HepG2 (cell line): ENCODE measurements around the gene NR2C1. TPM values are rescaled to one million over a fixed set of nuclear protein-coding genes. Genes with fewer than 3 reads are reported as not detected.

Experiments
- GMEB1 ChIP-seq: sonication (generic); formaldehyde crosslinking; IDR thresholded peaks from 2 replicates; pipeline ENCODE4 v1.5.1; 2020; ENCODE audit warnings: missing genetic modification reagents, mild to moderate bottlenecking, borderline replicate concordance
- HCFC1 ChIP-seq: fragments of 150-350 bp; IDR thresholded peaks from 2 replicates; pipeline ENCODE4 v1.6.1; 2014; ENCODE audit warnings: low read depth, low read length
- KDM5B ChIP-seq: sonication (generic); formaldehyde crosslinking; IDR thresholded peaks from 2 replicates; pipeline ENCODE4 v1.4.0; 2020; ENCODE audit warnings: missing genetic modification reagents, mild to moderate bottlenecking, borderline replicate concordance
- MXI1 ChIP-seq: IDR thresholded peaks from 3 replicates; pipeline ENCODE4 v1.6.1; 2012; ENCODE audit warnings: low read depth, low read length, inconsistent platforms, borderline replicate concordance
- NFE2L1 ChIP-seq: sonication (generic); formaldehyde crosslinking; IDR thresholded peaks from 2 replicates; pipeline ENCODE4 v1.4.0; 2020; ENCODE audit warnings: missing genetic modification reagents, mild to moderate bottlenecking, borderline replicate concordance
- SIN3B ChIP-seq: fragments of 150-350 bp; IDR thresholded peaks from 2 replicates; pipeline ENCODE4 v1.6.1; 2014; ENCODE audit warnings: low read length
- SNAI1 ChIP-seq: sonication (generic); formaldehyde crosslinking; IDR thresholded peaks from 2 replicates; pipeline ENCODE4 v1.5.0; 2020; ENCODE audit warnings: mild to moderate bottlenecking, missing genetic modification reagents, borderline replicate concordance
- ZNF207 ChIP-seq: fragments of 450-650 bp; IDR thresholded peaks from 2 replicates; pipeline ENCODE4 v1.6.1; 2016; ENCODE audit warnings: antibody characterized with exemption, borderline replicate concordance
- ZNF446 ChIP-seq: sonication (generic); formaldehyde crosslinking; IDR thresholded peaks from 2 replicates; pipeline ENCODE4 v1.5.0; 2020; ENCODE audit warnings: mild to moderate bottlenecking, missing genetic modification reagents
- ZNF556 ChIP-seq: sonication (generic); formaldehyde crosslinking; IDR thresholded peaks from 2 replicates; pipeline ENCODE4 v1.4.0; 2020; ENCODE audit warnings: mild to moderate bottlenecking, missing genetic modification reagents, borderline replicate concordance
- ZNF841 ChIP-seq: sonication (generic); formaldehyde crosslinking; IDR thresholded peaks from 2 replicates; pipeline ENCODE4 v1.8.1; 2023; ENCODE audit warnings: missing genetic modification reagents, borderline replicate concordance
- polyA plus RNA-seq, 8 experiments: library from polyadenylated mRNA; depleted of rRNA in 3 of 8; stranded (reverse) in 7 of 8; unstranded in 1 of 8; fragments of >200 nt; fragmentation: Illumina TruSeq in 4 of 8; extraction: Trizol in 4 of 8; gene quantifications; 2 replicates each; pipeline versions ENCODE4 v1.2.1 to v1.2.3, GENCODE V29; 2011 to 2016; ENCODE audit warnings: low read depth in 4 of 8, missing spikeins in 1 of 8, mixed read lengths in 1 of 8; ENCODE audit not compliant: insufficient read depth in 1 of 8
- total RNA-seq, 5 experiments: library from RNA; depleted of rRNA; stranded (reverse); fragments of >200 nt; fragmentation: Illumina TruSeq; extraction: Trizol; gene quantifications; 2 replicates each; pipeline ENCODE4 v1.2.3, GENCODE V29; 2016; ENCODE audit warnings: low read depth in 1 of 5
- TF ChIP-seq, protein P1 (sequence below): sonication (generic); formaldehyde crosslinking; IDR thresholded peaks from 2 replicates; pipeline ENCODE4 v1.4.0; 2020; ENCODE audit warnings: missing genetic modification reagents
- TF ChIP-seq, protein P2 (sequence below): sonication (generic); formaldehyde crosslinking; IDR thresholded peaks from 2 replicates; pipeline ENCODE4 v1.5.1; 2020; ENCODE audit warnings: mild to moderate bottlenecking, missing genetic modification reagents

The NR2C1 gene
- total and polyA plus RNA-seq, 2 of the 13 experiments (the other 11 are each of a cell fraction or from before 2014, with no cell fraction given) = 38.0 to 70.8 TPM

DNA sequence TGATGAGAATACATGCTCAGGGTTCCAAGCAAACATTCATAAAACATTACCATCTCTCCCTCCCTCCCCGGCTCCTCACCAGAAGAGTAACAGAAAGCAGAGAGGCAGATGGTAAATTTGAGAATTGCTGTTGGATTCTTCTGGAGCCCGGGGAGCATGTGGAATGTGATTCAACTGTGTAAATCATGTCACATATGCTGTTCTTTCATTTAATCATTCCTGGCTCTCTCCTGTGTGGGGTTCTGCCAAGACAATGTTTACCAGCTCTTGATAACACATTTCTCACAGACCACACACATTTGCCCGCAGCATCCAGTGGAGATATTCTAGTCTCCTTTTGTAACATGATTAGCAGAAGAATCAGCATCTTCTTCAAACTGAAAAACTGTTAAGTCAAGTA, 23.4 kb upstream of the NR2C1 start (continued):
- TF ChIP-seq, protein P1, sequence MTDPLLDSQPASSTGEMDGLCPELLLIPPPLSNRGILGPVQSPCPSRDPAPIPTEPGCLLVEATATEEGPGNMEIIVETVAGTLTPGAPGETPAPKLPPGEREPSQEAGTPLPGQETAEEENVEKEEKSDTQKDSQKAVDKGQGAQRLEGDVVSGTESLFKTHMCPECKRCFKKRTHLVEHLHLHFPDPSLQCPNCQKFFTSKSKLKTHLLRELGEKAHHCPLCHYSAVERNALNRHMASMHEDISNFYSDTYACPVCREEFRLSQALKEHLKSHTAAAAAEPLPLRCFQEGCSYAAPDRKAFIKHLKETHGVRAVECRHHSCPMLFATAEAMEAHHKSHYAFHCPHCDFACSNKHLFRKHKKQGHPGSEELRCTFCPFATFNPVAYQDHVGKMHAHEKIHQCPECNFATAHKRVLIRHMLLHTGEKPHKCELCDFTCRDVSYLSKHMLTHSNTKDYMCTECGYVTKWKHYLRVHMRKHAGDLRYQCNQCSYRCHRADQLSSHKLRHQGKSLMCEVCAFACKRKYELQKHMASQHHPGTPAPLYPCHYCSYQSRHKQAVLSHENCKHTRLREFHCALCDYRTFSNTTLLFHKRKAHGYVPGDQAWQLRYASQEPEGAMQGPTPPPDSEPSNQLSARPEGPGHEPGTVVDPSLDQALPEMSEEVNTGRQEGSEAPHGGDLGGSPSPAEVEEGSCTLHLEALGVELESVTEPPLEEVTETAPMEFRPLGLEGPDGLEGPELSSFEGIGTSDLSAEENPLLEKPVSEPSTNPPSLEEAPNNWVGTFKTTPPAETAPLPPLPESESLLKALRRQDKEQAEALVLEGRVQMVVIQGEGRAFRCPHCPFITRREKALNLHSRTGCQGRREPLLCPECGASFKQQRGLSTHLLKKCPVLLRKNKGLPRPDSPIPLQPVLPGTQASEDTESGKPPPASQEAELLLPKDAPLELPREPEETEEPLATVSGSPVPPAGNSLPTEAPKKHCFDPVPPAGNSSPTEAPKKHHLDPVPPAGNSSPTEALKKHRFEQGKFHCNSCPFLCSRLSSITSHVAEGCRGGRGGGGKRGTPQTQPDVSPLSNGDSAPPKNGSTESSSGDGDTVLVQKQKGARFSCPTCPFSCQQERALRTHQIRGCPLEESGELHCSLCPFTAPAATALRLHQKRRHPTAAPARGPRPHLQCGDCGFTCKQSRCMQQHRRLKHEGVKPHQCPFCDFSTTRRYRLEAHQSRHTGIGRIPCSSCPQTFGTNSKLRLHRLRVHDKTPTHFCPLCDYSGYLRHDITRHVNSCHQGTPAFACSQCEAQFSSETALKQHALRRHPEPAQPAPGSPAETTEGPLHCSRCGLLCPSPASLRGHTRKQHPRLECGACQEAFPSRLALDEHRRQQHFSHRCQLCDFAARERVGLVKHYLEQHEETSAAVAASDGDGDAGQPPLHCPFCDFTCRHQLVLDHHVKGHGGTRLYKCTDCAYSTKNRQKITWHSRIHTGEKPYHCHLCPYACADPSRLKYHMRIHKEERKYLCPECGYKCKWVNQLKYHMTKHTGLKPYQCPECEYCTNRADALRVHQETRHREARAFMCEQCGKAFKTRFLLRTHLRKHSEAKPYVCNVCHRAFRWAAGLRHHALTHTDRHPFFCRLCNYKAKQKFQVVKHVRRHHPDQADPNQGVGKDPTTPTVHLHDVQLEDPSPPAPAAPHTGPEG = no peak
- no peak for TF ChIP-seq ZNF446 (CRISPR knock-in tag)
- TF ChIP-seq, protein P2, sequence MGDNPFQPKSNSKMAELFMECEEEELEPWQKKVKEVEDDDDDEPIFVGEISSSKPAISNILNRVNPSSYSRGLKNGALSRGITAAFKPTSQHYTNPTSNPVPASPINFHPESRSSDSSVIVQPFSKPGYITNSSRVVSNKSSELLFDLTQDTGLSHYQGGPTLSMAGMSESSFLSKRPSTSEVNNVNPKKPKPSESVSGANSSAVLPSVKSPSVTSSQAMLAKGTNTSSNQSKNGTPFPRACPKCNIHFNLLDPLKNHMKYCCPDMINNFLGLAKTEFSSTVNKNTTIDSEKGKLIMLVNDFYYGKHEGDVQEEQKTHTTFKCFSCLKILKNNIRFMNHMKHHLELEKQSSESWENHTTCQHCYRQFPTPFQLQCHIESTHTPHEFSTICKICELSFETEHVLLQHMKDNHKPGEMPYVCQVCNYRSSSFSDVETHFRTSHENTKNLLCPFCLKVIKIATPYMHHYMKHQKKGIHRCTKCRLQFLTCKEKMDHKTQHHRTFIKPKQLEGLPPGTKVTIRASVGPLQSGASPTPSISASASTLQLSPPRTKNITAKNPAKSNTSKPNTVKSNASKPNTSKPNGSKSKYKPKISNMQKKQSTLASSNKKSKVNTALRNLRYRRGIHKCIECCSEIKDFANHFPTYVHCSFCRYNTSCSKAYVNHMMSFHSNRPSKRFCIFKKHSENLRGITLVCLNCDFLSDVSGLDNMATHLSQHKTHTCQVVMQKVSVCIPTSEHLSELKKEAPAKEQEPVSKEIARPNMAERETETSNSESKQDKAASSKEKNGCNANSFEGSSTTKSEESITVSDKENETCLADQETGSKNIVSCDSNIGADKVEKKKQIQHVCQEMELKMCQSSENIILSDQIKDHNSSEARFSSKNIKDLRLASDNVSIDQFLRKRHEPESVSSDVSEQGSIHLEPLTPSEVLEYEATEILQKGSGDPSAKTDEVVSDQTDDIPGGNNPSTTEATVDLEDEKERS = no peak
- TF ChIP-seq SIN3B = no peak
- no peak for TF ChIP-seq GMEB1
- no peak for TF ChIP-seq MXI1
- TF ChIP-seq ZNF841 (CRISPR knock-in tag) = no peak
- no peak for TF ChIP-seq NFE2L1 (CRISPR knock-in tag)
- no peak for TF ChIP-seq ZNF556
- no peak for TF ChIP-seq ZNF207
- TF ChIP-seq KDM5B (CRISPR knock-in tag) = no peak
- no peak for TF ChIP-seq HCFC1
- no peak for TF ChIP-seq SNAI1
